ENCODE measurements around the gene KIF1C. TPM values are rescaled to one million over a fixed set of nuclear protein-coding genes. Genes with fewer than 3 reads are reported as not detected.

The KIF1C gene
- total and polyA plus RNA-seq, 8 donors: 22.3 to 103 (median 75.4) TPM

DNA sequence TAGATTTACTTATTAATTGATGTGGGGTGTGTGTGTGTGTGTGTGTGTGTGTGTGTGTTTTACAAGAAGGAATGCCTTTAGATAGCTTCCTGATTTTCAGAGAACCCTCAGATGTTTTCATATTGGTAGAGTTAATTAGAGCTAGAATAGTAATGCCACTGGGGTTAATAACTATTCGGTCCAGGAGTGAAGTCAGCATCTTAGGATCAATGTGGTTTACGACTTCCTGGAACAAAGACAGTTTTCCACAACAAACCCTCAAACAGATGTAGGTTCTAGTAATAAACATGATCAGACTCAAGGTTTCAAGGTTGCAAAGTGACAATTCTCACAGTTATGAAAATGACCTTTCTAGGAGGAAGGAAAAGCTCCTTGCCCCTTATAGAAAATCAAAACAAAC is 49.7 kb downstream of the KIF1C start:
- ATAC-seq: no peak
- Histone ChIP-seq H3K27ac (no peak overlapping the region), H3K4me3 (no peak overlapping the region), H3K9me3 (no peaks in the 10 kb centered on the region), H3K27me3 (no peaks in the 10 kb centered on the region), H3K4me1 (no peaks in the 10 kb centered on the region), H3K36me3 (no peaks in the 10 kb centered on the region)
- no peak for FAIRE-seq
- intact Hi-C loops (cut with DNase I): no loop called here
- WGBS, 2 donors: 25 to 47% methylated on average over 2 of the region's 2 CpGs
- TF ChIP-seq CTCF (IDR thresholded peaks at IDR 0.05): no peak
- DNase-seq: no peak

- Histone ChIP-seq H3K9me3 (no peaks in the 10 kb centered on the region), H3K27me3 (no peaks in the 10 kb centered on the region), H3K4me3 (no peak overlapping the region), H3K27ac (peak overlapping the region in 2 of 4 donors; percentile 6 to 27), H3K4me1 (no peaks in the 10 kb centered on the region), H3K36me3 (no peaks in the 10 kb centered on the region)
- ATAC-seq: peak in 1 of 4 donors; percentile 23
- FAIRE-seq: no peak
- 79 to 85% methylated on average over 5 of the region's 5 CpGs for WGBS, 2 donors
- no peak for TF ChIP-seq CTCF (IDR thresholded peaks at IDR 0.05)
- intact Hi-C loops (cut with DNase I): no loop called here
- no peak for DNase-seq
Observed at GRCh38 chr17:5049314-5049841, 51.6 kb downstream of the KIF1C start.

DNA sequence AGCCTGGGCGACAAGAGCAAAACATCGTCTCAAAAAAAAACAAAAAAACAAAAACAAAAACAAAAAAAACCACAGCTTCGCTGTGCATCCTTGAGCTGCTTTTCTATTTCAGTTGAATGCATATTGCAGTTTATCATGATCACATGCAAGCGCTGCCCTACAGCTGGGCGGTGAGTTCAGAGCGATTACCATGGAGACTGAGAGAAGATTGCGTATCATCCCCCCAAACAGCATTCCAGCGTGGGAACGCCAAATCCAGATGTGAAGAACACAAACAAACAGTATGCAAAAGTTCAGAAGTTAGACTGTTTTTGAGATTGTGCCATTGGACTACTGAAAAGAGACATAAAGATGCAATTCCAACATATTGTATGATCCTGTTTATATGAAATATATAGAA is 52.5 kb downstream of the KIF1C start:
- Histone ChIP-seq H3K4me1 (no peaks in the 10 kb centered on the region), H3K27me3 (no peaks in the 10 kb centered on the region), H3K4me3 (no peak overlapping the region), H3K27ac (no peak overlapping the region), H3K9me3 (no peaks in the 10 kb centered on the region), H3K36me3 (no peaks in the 10 kb centered on the region)
- intact Hi-C loops (cut with DNase I): loop anchor here in 1 of 3 donors (10.0 kb wide), 1 partner anchor 135 kb away; no protein-coding TSS in a partner anchor
- no peak for TF ChIP-seq CTCF (IDR thresholded peaks at IDR 0.05)
- peak in 1 of 4 donors; percentile 24 for ATAC-seq
- WGBS, 2 donors: 72 to 81% methylated on average over 9 of the region's 9 CpGs
- FAIRE-seq: no peak
- no peak for DNase-seq

DNA sequence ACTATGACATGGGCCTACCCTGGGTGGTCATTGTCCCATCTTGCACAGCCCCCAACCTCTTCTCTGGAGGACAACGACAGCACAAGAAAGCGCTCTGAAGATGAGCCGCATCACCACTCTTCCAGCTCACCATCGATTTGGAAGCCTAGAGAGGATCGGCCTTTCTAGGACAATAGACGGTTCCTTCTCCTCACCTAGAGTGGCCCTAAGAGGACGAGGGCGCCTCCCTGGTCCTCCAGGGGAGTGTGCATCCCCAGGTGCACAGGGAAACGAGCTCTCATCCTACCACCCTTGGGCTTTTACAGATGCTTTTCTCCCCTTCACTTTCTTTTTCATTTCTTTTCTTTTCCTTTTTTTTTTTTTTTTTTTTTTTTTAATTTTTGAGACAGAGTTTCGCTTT is 57.8 kb downstream of the KIF1C start:
- Histone ChIP-seq H3K27ac (no peak overlapping the region), H3K4me1 (no peaks in the 10 kb centered on the region), H3K4me3 (no peak overlapping the region), H3K9me3 (no peaks in the 10 kb centered on the region), H3K36me3 (no peaks in the 10 kb centered on the region), H3K27me3 (no peaks in the 10 kb centered on the region)
- TF ChIP-seq CTCF (IDR thresholded peaks at IDR 0.05): no peak
- ATAC-seq: no peak
- no peak for DNase-seq
- intact Hi-C loops (cut with DNase I): loop anchor here in 1 of 3 donors (10.0 kb wide), 1 partner anchor 141 kb away; no protein-coding TSS in a partner anchor
- FAIRE-seq: no peak
- WGBS, 2 donors: 86 to 92% methylated on average over 10 of the region's 10 CpGs

DNA sequence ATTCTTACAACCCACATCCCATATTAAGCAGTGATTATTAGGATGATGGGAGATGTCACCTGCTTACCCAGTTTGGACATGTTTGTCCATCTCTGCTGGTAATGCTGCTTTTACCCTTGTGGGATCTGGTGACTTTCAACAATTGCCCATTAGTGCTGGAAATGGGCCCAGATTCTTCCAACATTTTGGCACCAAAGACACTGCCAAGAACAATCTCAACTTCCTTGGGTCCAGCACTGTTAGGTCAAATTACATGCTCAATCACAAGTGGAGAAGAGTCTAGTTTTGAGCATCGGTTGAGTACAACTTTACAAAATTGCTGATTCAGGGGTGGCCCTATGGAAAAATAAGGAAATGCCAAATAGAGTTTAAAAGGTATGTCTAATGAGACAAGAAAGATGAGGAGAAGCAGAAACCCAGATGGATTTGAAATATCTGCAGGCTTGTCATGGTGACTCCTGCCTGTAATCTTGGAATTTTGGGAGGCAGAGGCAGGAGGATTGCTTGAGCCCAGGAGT is 67.5 kb downstream of the KIF1C start:
- no peak for ATAC-seq
- no peak overlapping the region for H3K27ac ChIP-seq
- no peaks in the 10 kb centered on the region for H3K4me1 ChIP-seq
- DNase-seq: no peak
- TF ChIP-seq CTCF (IDR thresholded peaks at IDR 0.05): no peak
- no peak for FAIRE-seq
- 71 to 91% methylated on average over 1 of the region's 1 CpG for WGBS, 2 donors
- H3K27me3 ChIP-seq: no peaks in the 10 kb centered on the region
- H3K36me3 ChIP-seq: no peaks in the 10 kb centered on the region
- intact Hi-C loops (cut with DNase I): loop anchor here in 1 of 3 donors (10.0 kb wide), 1 partner anchor 160 kb away; the partner anchor contains the start of gene CHRNE
- no peaks in the 10 kb centered on the region for H3K9me3 ChIP-seq
- H3K4me3 ChIP-seq: no peak overlapping the region

All from pancreas (tissue), 10 donors.